Testis (tissue), 2 donors: Measurements from ENCODE around the gene GSAP.

Source experiments
- POLR2A ChIP-seq: fragments of 450-650 bp; IDR thresholded peaks from one replicate; pipeline ENCODE4 v1.6.1; 2017; ENCODE audit warnings: antibody characterized with exemption, mild to moderate bottlenecking, moderate library complexity
- TF ChIP-seq, protein P1 (sequence below), 3 experiments: fragments of 450-650 bp in 2 of 3; fragments of 200-600 bp in 1 of 3; sonication (generic) in 1 of 3; IDR thresholded peaks; one replicate each; pipeline ENCODE4 v1.5.1; 2016 to 2019; ENCODE audit warnings: antibody characterized with exemption in 3 of 3, mild to moderate bottlenecking in 2 of 3, moderate library complexity in 1 of 3

DNA sequence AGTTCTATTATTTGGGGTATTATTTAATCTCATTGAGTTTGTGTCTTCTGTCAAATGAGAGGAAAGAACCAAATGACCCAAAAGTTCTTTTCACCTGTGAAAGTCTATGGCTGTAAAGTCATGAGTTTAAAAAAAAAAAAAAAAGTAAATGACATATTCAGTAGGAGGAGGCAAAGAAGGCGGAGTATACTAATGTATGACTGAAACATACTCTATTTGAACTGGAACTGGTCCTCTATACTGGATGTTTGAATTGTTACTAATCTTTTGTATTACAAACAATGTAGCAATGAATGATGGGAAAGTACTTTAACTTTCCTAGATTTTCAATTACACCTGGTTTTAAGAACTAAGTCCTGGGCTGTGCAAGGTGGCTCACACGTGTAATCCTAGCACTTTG, 24.9 kb upstream of the GSAP start:
- TF ChIP-seq POLR2A = no peak
- TF ChIP-seq, protein P1, sequence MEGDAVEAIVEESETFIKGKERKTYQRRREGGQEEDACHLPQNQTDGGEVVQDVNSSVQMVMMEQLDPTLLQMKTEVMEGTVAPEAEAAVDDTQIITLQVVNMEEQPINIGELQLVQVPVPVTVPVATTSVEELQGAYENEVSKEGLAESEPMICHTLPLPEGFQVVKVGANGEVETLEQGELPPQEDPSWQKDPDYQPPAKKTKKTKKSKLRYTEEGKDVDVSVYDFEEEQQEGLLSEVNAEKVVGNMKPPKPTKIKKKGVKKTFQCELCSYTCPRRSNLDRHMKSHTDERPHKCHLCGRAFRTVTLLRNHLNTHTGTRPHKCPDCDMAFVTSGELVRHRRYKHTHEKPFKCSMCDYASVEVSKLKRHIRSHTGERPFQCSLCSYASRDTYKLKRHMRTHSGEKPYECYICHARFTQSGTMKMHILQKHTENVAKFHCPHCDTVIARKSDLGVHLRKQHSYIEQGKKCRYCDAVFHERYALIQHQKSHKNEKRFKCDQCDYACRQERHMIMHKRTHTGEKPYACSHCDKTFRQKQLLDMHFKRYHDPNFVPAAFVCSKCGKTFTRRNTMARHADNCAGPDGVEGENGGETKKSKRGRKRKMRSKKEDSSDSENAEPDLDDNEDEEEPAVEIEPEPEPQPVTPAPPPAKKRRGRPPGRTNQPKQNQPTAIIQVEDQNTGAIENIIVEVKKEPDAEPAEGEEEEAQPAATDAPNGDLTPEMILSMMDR (IDR thresholded peaks at IDR 0.05) = no peak
